ENCODE data around the gene NTNG2.

NTNG2 gene

DNA sequence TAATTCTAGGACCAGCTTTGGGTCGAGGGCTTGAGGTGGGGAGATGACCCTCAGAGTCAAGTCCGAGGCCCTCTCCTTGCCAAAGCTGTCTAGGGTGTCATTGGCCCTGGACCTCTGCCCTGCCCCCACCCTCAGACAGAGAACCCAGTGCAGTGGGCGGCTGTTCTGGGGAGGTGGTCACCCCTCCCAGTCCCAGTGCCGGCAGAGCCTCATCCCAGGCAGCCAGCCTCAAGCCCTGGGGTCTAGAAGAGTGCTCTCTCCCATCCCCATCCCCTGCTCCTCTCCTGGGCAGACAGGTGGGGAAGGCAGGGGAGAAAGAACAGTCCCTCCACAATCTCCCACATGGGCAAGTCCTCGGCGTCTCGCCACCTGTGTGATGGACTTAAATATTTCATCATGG lies 7.0 kb downstream of the NTNG2 start:
- in situ Hi-C loops (cut with HindIII; ENCODE audit: low sequenced_read_pairs): loop anchor here (5.0 kb wide), 2 partner anchors 68 to 347 kb away; no protein-coding TSS in a partner anchor

DNA sequence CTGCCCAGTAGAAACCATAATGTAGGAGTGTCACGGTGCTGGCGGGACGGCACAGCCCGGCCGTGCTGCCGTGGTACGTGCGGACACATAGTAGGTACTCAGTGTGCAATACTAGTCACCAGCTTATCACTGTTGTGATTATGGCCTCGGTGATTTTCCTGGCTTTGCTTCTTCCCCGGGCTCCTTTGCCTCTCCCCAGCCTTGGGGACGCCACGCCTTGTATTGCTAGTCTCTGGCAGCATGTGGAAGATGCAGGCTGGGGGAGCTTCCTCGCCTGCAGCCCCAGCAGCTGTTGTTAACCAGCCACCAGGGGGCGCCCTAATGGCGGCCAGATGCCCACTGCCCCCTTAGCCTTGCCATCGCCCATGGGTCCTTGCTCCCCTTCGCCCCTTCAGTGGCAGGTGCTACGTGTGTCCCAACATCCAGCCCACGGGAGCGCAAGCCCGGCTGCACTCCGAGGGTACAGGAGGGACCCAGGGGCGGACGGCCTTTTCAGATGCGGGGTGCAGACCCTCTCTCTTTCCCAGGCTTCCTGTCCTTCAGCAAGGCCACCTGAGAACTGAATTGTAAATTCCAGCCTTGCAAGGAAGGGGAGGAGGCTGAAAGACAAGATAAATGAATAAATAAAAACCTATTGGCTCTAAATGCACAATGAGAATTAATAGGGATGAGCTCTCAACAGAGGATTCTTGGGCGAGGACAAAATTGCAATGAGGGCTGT lies 8.0 kb downstream of the NTNG2 start:
- in situ Hi-C loops (cut with HindIII; ENCODE audit: low sequenced_read_pairs): loop anchor here (5.0 kb wide), 2 partner anchors 67 to 348 kb away; no protein-coding TSS in a partner anchor

DNA sequence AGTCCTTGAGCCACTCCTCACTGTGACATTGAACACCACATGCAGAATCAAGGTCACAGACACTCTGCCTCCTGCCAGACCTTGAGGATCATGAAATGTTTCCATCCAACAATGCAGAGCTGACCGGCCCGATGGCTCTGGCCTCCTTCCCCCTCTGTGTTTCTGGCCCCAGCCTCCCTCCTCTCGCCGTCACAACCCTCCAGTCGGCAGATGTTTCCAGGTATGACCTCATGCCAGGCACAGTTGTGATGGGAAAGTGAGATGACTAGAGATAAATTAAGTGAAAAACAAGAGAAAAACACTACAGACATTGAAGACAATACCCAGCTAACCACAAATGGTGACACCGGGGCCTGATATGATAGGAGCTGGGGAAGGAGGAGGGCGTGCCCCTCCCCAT lies 9.8 kb downstream of the NTNG2 start:
- in situ Hi-C loops (cut with HindIII; ENCODE audit: low sequenced_read_pairs): no loop called here

DNA sequence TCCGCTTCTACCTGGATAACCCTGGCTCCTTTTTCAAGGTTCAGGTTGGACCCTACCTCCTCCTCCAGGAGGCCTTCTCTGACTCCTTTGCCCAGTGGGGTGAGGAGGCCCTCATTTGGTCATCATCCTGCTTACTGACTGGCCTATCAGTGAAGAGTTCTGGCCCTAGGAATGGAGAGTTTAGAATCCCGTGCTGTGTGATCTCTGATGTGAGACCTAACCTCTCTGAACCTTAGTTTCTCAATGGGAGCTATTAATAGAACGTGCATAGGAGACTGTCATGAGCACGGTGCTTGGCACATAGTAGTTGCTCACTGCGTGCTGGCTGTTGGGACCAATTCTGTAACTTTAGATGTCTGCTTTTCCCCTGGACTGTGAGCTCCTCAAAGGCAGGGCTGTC lies 10.3 kb downstream of the NTNG2 start:
- in situ Hi-C loops (cut with HindIII; ENCODE audit: low sequenced_read_pairs): no loop called here

DNA sequence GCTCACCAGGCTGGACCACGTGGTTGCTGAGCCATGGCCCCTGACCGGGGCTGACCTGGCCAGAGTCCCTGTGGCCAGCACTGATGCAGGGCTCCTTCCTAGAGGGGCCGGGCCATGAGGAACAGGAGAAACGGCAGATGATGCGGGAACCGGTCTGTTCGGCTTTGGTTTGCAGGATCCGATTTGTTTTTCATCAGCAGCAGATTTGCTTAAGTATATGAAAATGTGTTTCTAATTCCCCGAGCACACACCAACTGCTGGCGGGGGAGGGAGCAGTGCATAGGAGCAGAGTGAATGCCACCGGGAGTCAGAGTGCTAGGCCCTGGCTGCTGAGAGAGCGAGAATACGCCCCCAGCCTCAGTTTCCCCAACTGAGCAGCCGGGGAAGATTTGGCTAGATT lies 13.6 kb downstream of the NTNG2 start:
- in situ Hi-C loops (cut with HindIII; ENCODE audit: low sequenced_read_pairs): no loop called here

DNA sequence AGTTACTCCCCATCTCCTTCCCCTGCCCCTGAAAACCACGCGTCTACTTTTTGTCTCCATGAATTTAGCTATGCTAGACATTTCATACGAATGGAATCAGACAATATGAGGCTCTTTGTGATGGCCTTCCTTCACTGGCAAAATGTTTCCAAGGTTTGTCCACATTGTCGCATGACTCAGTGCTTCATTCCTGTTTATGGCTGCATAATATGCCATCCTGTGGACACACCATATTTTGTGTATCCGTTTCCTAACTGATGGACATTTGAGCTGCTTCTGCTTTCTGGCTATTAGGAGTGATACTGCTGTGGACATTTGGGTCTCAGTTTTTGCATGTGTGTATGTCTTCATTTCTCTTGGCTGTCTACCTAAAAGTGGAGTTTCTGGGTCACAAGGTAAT lies 14.5 kb downstream of the NTNG2 start:
- in situ Hi-C loops (cut with HindIII; ENCODE audit: low sequenced_read_pairs): no loop called here

DNA sequence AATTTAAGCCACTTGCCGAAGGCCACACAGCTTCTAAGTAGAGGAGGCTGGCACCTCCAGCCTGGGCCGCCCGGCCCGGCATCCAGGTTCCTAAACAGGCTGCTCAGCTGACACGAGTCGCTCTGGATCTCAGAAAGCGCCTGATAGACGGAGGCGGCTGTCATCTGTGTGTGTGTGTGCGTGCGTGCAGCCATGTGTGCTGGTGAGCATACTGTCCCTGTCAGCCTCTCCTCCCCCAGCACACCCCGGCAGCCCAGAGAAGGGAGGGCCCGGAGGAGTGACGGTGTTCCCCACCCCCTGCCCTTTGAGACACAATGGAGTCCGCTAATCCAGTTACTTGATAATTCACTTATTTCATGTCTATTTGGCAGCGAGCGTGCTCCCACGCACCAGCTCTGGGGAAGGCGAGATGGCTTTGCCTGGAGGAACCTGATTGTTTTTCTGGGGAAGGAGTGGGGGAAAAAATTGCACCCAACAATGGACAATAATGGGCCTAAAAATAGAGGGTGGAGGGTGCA lies 20.0 kb downstream of the NTNG2 start:
- in situ Hi-C loops (cut with HindIII; ENCODE audit: low sequenced_read_pairs): no loop called here

DNA sequence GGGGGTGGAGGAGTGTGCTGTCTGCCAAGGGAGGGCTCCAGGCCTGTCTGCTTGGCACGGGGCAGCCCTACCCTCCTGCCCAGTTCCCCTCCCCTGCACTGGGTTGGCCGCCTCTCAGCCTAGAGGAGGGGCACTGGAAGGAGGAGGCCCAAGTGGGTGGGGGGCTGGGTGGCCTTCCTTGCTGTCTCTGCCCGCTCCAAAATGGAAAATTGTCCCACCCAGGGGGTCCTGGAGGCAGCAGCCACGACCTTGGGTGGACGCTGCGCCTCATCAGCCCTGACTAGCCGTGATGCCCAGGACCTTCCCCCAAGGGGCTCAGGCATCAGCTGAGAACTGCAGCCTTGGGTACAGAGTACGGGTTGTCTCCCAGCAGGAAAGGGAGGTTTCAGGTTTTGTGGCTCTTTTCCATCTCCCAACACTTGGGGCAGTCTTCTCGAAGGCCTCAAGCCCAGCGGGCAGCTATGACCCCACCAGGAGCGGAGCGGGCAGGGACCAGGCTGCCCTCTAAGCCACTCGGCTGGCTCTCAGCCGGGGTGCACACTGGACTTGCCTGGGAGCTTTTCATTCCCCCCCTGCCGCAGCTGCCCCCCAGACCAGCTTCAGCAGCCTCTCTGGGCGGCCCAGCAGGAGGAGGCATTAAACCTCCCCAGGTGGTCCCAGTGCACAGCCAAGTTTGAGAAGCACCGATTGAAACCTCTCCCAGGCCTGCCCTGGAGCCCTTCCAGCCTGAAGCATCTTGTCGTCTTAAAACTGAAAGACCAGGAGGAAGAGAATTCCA lies 20.6 kb downstream of the NTNG2 start:
- in situ Hi-C loops (cut with HindIII; ENCODE audit: low sequenced_read_pairs): no loop called here

DNA sequence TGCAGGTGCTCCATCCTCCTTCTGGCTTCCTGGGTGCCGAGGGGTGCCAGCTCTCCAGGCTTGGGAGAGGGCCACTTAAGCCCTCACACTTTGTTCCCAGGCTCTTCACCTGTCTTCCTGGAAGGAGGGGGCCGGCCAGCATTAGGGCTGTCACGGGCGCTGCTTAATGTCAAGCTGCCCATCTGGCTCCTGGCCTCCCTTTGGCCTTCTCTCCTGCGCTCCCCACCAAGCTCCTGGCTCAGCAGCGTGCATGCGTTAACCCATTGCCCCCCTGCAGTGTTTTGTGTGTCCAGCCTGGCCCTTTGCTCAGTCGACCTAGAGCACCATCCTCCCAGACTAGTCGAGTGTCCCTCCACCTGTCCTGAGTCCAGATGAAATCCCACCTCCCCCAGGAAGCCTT lies 21.3 kb downstream of the NTNG2 start:
- in situ Hi-C loops (cut with HindIII; ENCODE audit: low sequenced_read_pairs): no loop called here

DNA sequence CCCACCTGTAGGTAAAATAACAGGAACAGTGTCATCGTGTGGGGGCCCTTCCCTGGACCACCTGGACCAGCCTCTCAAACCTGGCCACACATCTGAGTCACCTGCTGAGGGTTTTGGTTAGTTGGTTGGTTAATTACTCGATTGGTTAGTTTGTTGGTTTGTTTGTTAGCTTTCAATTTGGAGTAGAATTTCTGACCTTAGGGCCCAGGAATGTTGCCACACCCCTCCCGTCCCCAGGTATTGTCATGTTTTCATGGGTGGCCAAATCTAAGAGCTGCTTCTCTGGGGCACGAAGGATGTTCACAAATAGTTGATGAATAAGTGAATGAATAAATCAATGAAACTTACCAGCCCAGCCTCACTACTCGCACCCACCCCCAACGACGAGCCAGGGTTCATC lies 21.9 kb downstream of the NTNG2 start:
- in situ Hi-C loops (cut with HindIII; ENCODE audit: low sequenced_read_pairs): no loop called here

DNA sequence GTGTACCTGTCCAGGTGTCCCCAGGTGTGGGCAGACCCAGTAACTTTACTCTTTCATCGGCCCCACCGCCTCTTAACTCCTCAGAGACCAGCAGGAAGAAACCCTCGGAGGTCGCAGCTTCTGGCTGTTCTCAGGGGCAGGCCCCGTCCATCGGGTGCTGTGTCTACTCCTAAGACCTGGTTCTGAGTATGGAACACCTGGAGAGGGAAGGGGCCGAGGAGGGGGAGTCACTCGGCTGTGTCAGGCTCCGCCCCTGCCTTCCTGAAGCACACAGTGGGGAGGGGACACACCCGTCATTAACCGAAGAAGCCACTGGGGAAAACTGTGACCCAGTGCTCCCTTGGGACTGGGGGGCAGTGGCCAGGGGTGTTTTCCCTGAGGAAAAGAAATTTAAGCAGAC lies 22.3 kb downstream of the NTNG2 start:
- in situ Hi-C loops (cut with HindIII; ENCODE audit: low sequenced_read_pairs): no loop called here

DNA sequence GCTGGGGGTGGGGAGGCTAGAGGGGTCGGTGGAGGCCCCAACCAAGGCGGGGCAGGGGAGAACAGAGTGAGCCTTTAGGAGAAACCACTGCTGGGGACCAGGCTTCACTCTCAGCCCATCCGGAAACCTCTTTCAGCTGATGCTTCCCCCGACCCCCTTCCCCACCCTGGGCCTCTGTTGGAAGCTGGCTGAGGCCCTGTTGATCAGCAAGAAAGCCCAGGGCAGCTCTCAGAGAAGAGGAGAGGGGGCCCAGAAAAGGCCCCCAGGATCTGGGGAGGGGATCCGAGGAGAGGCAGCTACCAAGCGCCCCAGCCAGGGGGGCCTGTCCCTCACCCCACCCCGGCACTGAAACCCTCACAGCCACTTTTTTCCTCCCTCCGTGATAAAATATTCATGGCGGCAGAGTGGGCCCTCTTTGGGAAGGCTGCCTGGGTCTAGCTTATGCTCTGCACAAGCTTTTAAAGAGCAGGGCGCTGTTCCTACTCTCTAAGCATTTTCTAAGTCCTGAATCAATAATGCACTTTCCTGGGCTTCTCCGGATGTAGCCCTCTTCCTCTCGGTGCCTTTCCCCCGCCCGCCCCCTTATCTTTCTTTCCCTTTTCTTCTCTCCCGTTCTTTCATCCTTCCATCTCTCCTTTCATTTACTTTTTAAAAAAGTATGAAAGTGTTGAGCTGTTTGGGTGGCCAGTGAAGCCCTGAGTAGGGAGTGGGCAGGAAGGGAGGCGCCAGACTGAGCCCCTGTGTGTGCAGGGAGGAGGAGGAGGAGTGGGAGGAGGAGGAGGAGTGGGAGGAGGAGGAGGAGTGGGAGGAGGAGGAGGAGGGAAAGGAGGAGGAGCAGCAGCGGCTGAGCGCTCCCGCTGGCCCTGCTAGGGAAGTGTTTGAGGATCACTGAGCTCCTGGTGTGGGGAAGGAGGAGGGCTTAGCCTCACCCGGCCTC lies 23.5 kb downstream of the NTNG2 start:
- in situ Hi-C loops (cut with HindIII; ENCODE audit: low sequenced_read_pairs): no loop called here

DNA sequence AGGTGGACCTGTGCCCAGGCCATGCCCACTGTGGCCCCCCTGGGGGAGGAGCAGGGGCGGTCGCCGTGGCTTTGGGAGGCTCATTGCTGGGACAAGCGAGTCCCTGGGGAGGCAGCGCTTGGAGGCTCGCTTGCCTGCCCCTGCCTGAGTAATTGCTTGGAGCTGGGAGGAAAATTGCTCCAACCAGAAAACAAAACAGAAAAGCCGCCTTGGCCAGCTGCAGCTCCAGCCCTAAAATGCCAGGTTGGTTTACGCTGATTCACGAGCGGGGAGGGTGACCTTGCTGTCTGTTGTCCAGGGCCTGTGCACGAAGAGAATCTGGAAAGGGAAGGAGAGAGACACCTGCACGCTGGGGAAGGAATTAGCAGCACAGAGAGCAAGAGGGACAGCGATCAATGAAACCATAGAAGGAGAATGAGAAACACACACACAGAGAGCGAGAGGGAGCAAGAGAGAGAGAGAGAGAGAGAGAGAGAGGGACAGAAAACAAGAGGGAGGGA lies 25.3 kb downstream of the NTNG2 start:
- in situ Hi-C loops (cut with HindIII; ENCODE audit: low sequenced_read_pairs): no loop called here

DNA sequence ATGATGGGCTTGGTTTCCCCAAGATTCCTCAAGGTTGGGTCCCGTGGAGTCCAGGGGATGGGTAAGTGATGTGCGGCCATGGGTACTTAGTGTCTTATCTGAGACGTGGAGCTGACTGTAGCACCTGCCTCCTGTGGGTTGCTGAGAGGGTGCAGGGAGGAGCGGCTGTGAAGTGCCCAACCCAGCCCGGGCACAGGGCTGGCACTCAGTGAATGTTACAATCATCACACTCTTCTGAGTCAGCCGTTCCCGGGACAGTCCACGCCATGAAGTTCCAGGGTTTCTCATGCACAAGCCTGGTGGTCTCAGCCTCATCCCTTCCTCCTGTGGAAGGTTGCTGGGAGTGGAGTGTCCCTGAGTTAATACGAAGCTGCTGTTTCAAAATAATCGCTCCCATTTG lies 29.1 kb downstream of the NTNG2 start:
- in situ Hi-C loops (cut with HindIII; ENCODE audit: low sequenced_read_pairs): no loop called here

DNA sequence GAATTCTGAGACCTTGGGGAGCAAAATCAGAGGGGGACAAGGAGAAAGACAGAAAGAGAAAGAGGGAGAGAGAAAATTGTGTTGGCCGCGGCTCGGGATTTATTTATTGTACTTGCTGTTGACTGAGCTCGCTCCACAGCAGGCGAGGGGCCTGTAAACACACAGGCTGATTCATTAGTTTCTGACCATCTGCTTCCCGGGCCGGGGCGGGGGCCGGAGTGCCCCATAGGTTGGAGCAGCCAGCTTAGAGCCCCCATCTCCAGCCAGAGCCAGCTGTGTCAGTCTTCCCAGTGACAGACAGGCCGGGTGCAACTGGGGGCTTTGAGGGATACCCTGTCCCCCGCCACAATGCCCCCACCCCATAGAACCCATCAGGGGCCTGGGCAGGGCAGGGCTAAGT lies 30.9 kb downstream of the NTNG2 start:
- in situ Hi-C loops (cut with HindIII; ENCODE audit: low sequenced_read_pairs): no loop called here

DNA sequence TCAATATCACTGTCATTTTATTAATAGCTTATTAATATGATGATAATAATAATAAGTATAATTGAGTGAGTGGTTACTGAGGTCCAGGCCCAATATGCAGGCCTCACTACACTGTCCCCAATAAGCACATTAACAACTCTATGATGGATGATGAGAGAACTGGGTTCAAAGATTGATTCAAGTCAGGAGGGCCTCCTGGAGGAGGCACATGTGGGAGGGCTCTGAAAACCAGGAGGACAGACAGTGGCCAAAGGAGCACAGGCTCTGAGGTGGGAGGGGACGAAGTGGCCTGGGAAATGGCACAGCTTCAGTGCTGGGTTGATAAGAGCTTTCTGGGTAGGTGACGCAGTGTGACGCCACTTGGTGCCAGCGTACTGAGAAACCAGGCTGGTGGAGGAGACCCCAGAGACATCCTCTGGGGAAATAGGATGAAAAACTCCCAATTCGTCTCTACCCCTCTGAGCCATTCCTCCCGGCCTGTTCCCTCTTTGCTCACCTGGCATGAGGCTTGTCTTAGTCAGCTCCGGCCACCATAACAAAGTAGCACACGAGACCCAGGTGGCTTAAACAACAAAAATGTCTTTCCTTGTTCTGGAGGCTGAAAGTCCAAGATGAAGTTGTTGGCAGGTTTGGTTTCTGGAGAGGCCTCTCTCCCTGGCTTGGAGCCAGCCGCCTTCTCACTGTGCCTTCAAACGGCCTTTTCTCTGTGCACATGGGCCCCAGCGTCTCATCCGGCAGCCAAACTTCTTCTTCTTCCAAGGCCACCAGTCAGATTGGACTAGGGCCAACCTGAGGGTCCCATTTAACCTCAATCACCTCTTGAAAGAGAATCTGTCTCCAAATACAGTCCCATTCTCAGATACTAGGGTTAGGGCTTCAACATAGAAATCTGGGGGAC lies 31.6 kb downstream of the NTNG2 start:
- in situ Hi-C loops (cut with HindIII; ENCODE audit: low sequenced_read_pairs): no loop called here

DNA sequence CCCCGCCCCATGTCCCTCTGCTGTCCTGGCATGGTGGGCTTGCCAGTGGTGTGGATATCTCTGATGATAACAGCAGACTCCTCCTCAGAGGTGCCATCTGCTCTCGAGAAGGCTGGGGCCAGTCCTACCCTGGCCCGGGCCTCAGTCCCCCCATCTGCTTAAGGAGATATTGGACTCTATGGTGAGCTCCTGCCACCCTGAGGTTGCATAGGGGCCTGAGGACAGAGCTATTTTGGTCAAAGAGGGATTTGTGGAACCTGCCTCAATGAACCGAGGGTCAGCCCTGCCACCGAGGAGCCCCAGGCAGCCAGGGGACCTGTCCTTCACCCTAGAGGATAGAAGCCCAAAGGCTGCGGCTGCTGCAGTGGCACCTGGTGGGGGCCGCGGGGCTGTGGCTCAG lies 32.6 kb downstream of the NTNG2 start:
- in situ Hi-C loops (cut with HindIII; ENCODE audit: low sequenced_read_pairs): no loop called here

DNA sequence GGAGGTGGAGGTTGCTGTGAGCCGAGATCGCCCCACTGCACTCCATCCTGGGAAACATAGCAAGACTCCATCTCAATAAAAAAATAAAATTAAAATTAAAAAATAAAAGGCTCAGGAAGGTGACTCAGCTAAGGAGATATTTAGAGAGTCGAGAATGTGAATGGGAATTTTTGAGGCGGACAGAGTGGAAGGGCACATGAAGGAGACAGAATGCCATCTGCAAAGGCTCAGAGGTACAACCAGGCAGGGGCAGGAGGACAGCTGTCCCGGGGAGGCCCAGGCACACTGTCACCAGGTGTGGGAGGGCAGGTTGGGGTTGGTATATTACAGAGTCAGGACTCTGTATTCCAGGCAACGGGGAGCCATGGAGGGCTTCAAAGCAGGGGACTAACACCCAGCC lies 35.5 kb downstream of the NTNG2 start:
- in situ Hi-C loops (cut with HindIII; ENCODE audit: low sequenced_read_pairs): no loop called here

DNA sequence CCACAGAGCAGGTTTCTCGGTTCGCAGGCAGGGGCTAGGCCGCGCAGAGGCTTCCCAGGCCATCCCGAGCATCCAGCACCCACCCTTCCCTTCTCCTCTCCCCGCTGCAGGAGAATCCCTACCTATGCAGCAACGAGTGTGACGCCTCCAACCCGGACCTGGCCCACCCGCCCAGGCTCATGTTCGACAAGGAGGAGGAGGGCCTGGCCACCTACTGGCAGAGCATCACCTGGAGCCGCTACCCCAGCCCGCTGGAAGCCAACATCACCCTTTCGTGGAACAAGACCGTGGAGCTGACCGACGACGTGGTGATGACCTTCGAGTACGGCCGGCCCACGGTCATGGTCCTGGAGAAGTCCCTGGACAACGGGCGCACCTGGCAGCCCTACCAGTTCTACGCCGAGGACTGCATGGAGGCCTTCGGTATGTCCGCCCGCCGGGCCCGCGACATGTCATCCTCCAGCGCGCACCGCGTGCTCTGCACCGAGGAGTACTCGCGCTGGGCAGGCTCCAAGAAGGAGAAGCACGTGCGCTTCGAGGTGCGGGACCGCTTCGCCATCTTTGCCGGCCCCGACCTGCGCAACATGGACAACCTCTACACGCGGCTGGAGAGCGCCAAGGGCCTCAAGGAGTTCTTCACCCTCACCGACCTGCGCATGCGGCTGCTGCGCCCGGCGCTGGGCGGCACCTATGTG lies 36.1 kb downstream of the NTNG2 start:
- in situ Hi-C loops (cut with HindIII; ENCODE audit: low sequenced_read_pairs): no loop called here

Data from endothelial cell of hepatic sinusoid (primary cell).